ENCODE measurements around the gene TTC12. TPM values are rescaled to one million over a fixed set of nuclear protein-coding genes. Genes with fewer than 3 reads are reported as not detected.

TTC12 gene
- total RNA-seq, 1 donor from 2014 or later, result 17.6 TPM

DNA sequence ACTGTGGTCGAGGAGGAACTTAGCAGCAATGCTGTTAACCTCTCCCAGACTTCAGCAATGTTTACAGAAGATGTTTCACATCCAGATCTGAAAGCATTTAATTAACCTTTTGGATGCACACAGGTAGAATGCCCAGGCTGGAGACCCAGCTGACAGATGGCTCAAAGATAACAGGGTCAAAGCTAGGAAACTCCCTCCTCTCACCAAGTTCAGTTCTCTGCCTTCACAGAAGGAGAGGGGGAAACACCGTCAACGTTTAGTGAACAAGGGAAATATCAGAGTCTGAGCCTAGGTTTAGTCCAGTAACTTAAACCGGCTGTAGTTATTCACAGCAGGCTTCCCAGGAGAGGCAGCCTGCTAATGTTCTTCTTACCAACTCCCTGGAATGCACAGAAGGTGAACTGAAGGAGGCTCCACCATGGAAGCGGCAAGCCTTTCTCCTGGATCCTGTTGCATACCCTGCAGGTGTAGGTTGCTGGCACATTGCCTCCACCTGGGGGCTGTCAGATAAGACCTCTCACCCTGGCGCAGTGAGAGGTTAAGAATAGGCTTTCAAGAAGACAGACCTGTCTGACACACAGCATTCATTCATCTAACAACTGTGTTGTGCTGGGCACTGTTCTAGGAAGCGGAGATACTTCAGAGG is 49.7 kb downstream of the TTC12 start:
- intact Hi-C loops (cut with DNase I), result no loop called here
- Histone ChIP-seq H3K36me3 (peaks cover 97% of the 10 kb centered on the region), H3K9me3 (no peaks in the 10 kb centered on the region), H3K27me3 (ENCODE audit: low read depth) (no peaks in the 10 kb centered on the region), H3K4me3 (no peak overlapping the region), H3K27ac (no peak overlapping the region), H3K4me1 (no peaks in the 10 kb centered on the region)
- DNase-seq, result no peak
- no peak for ATAC-seq
- TF ChIP-seq, protein P1, sequence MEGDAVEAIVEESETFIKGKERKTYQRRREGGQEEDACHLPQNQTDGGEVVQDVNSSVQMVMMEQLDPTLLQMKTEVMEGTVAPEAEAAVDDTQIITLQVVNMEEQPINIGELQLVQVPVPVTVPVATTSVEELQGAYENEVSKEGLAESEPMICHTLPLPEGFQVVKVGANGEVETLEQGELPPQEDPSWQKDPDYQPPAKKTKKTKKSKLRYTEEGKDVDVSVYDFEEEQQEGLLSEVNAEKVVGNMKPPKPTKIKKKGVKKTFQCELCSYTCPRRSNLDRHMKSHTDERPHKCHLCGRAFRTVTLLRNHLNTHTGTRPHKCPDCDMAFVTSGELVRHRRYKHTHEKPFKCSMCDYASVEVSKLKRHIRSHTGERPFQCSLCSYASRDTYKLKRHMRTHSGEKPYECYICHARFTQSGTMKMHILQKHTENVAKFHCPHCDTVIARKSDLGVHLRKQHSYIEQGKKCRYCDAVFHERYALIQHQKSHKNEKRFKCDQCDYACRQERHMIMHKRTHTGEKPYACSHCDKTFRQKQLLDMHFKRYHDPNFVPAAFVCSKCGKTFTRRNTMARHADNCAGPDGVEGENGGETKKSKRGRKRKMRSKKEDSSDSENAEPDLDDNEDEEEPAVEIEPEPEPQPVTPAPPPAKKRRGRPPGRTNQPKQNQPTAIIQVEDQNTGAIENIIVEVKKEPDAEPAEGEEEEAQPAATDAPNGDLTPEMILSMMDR (IDR thresholded peaks at IDR 0.05), result no peak

DNA sequence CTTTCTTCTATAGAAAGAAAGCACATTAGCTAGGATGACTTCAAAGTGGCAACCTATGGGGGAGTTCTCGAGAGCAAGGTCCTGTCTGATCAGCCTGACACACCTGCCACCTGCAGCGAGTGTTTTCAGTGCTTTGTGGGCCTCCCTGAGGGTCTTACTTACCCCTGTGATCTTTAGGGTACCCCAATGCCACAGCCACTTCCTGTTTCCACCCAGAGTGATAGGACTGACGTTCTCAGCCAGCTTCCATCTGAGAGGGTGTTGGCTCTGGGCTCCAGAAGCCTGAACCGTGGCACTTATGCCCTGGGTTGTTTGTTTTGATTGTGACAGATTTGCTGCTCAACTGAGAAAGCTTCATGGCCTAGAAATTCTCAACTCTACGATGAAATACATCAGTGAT is 51.5 kb downstream of the TTC12 start:
- Histone ChIP-seq H3K27ac (no peak overlapping the region), H3K9me3 (no peaks in the 10 kb centered on the region), H3K36me3 (peaks cover 85% of the 10 kb centered on the region), H3K4me3 (no peak overlapping the region), H3K4me1 (no peaks in the 10 kb centered on the region), H3K27me3 (ENCODE audit: low read depth) (no peaks in the 10 kb centered on the region)
- no peak for DNase-seq
- no peak for ATAC-seq
- TF ChIP-seq, protein P1 (IDR thresholded peaks at IDR 0.05), result no peak
- intact Hi-C loops (cut with DNase I), result no loop called here

DNA sequence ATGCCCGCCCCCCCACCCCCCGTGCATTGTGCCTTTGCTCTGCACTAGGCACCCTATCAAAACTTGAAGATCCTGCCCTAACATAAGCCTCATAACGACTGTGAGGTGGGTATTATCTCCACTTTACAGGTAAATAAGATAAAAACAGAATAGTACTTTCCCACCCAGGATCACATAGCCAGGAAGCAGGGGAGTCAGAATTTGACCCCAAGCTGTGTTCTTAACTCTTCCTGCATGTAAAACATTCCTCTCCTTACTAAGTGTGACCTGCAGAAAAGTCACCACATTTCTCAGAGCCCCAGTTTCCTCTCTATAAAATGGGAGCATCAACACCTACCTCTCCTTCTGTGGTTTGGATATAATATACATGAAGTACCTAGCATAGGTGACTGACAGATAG is 55.0 kb downstream of the TTC12 start:
- DNase-seq (no peak), ATAC-seq (no peak)

DNA sequence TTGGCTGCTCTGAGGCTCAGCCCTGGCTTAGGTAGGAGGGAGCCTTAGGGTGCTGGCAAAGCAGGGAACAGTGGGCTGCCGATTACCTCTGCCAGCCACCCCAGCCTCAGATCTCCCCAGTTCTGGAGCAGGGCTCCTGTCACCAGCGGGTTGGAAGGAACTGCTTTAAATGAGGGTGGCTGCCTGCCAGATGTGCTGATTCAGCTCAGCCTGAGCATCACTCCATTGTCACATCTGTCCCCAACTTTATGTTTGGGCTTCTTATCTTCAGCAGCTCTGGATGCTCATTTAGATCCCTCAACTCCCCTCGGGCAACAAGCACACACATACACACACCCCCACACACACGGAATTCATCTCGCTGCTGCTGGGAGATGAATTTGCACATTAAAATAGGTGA is 56.3 kb downstream of the TTC12 start:
- Histone ChIP-seq H3K9me3 (no peaks in the 10 kb centered on the region), H3K27ac (no peak overlapping the region), H3K36me3 (peaks cover 39% of the 10 kb centered on the region), H3K27me3 (ENCODE audit: low read depth) (no peaks in the 10 kb centered on the region), H3K4me3 (no peak overlapping the region), H3K4me1 (no peaks in the 10 kb centered on the region)
- TF ChIP-seq, protein P1 (IDR thresholded peaks at IDR 0.05), result no peak
- no peak for DNase-seq
- intact Hi-C loops (cut with DNase I), result no loop called here
- no peak for ATAC-seq

More for the DNA sequence above, 55.0 kb downstream of the TTC12 start:
- no peaks in the 10 kb centered on the region for H3K9me3 ChIP-seq
- H3K27me3 ChIP-seq (ENCODE audit: low read depth), result no peaks in the 10 kb centered on the region
- TF ChIP-seq, protein P1 (IDR thresholded peaks at IDR 0.05), result no peak
- H3K36me3 ChIP-seq, result peaks cover 51% of the 10 kb centered on the region
- H3K27ac ChIP-seq, result no peak overlapping the region
- intact Hi-C loops (cut with DNase I), result no loop called here
- H3K4me3 ChIP-seq, result no peak overlapping the region
- no peaks in the 10 kb centered on the region for H3K4me1 ChIP-seq

DNA sequence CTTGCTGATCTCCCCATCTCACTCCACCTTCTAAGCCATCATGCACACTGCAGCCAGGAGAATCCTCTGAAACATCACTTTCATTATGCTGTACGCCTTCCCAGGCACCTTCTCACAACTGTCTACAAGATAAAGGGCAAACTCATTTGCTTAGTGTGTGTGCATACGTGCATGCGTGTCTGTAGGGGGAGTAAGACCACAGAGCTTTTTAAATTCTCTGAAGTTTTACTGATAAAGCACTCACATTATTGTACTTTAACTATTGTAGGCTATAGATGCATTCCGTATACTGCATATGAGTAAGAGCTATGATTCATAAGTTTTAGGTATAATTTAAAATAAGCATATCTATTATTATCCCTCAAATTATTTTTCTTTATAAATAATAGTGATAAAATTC is 57.9 kb downstream of the TTC12 start:
- no peaks in the 10 kb centered on the region for H3K9me3 ChIP-seq
- intact Hi-C loops (cut with DNase I), result no loop called here
- TF ChIP-seq, protein P1 (IDR thresholded peaks at IDR 0.05), result no peak
- no peak for ATAC-seq
- H3K27ac ChIP-seq, result no peak overlapping the region
- H3K4me1 ChIP-seq, result no peaks in the 10 kb centered on the region
- peaks cover 23% of the 10 kb centered on the region for H3K36me3 ChIP-seq
- H3K4me3 ChIP-seq, result no peak overlapping the region
- DNase-seq, result no peak
- no peaks in the 10 kb centered on the region for H3K27me3 ChIP-seq (ENCODE audit: low read depth)

Measured in lower lobe of right lung (tissue), 2 donors.